HG02798 (cell line): Measurements from ENCODE around the gene CIB4.
A peak's percentile ranks its signal among the peaks of the same experiment; 100 is the strongest.

ENCODE experiments used
- ATAC-seq: cut with Tn5 transposase; IDR thresholded peaks from one replicate; pipeline ENCODE4 v1.9.1; 2021; ENCODE audit warnings: mild to moderate bottlenecking; ENCODE audit not compliant: unreplicated experiment, poor library complexity

CIB4 gene

GRCh38 chr2:26590508-26590907 is 50.7 kb downstream of the CIB4 start:
- no peak for ATAC-seq

- no peak for ATAC-seq
These were observed 52.6 kb downstream of the CIB4 start for GRCh38 chr2:26588576-26588975.

GRCh38 chr2:26587994-26588393 is 53.2 kb downstream of the CIB4 start:
- ATAC-seq: no peak

GRCh38 chr2:26585966-26586365 is 55.2 kb downstream of the CIB4 start:
- no peak for ATAC-seq

- ATAC-seq: no peak
These were observed 56.1 kb downstream of the CIB4 start for GRCh38 chr2:26585100-26585499.

GRCh38 chr2:26584656-26585055 is 56.5 kb downstream of the CIB4 start:
- no peak for ATAC-seq

GRCh38 chr2:26584191-26584590 is 57.0 kb downstream of the CIB4 start:
- no peak for ATAC-seq

- no peak for ATAC-seq
These were observed 57.7 kb downstream of the CIB4 start for GRCh38 chr2:26583381-26583911.

GRCh38 chr2:26582890-26583289 is 58.3 kb downstream of the CIB4 start:
- no peak for ATAC-seq

GRCh38 chr2:26581991-26582842 is 58.9 kb downstream of the CIB4 start:
- ATAC-seq: no peak

GRCh38 chr2:26581266-26581990 is 59.7 kb downstream of the CIB4 start:
- ATAC-seq: no peak

- ATAC-seq: no peak
These were observed 60.4 kb downstream of the CIB4 start for GRCh38 chr2:26580751-26581150.

GRCh38 chr2:26580151-26580550 is 61.0 kb downstream of the CIB4 start:
- no peak for ATAC-seq

GRCh38 chr2:26579723-26580040 is 61.5 kb downstream of the CIB4 start:
- ATAC-seq: no peak

GRCh38 chr2:26579025-26579722 is 62.0 kb downstream of the CIB4 start:
- no peak for ATAC-seq

- no peak for ATAC-seq
These were observed 62.6 kb downstream of the CIB4 start for GRCh38 chr2:26578581-26578980.

GRCh38 chr2:26578113-26578458 is 63.1 kb downstream of the CIB4 start:
- ATAC-seq: no peak

- ATAC-seq: peak; percentile 60
These were observed 63.6 kb downstream of the CIB4 start for GRCh38 chr2:26577442-26578112.

- no peak for ATAC-seq
These were observed 64.4 kb downstream of the CIB4 start for GRCh38 chr2:26576565-26577441.
